ENCODE measurements around the gene NEAT1.

NEAT1 gene

DNA sequence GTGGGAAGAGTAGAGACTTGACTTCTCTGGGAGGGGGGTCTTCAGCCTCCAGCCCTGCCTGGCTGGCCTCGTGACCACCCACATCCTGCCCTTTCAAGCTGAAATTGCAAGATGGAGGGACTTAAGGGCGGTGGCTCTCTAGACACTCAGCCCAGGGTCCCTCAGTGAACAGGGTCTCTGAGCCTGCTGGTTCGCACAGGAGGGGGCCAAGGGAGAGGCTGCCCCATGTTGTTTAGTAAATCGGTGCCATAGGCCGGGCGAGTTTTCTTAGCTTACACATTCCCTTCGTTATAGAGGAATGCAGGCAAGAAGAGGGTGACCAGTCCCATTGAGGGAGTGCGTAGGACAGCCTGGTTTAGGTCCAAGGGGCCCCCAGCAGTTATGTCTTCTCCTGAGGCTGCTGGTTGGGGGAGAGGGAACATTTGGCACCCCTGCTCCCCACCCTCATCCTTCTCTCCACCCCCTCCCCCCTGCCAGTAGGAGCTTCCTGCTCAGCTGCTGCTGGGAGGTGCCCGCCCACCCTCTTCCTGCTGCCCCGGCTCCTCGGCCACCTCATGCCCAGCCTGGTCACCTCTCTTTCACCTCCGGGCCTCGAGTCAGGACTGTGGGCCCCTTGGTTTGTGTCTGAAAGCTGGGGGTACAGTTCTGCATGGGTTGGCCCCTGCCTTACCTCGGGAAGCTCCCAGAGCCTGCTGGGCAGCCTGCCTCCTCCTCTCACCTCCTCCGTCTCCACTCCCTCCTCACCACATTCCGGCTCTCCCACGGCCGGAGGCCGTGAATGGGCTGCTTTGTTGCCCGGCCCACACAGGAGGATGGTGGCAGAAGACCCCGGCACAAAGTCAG lies 32.3 kb upstream of the NEAT1 start:
- no peak for DNase-seq

DNA sequence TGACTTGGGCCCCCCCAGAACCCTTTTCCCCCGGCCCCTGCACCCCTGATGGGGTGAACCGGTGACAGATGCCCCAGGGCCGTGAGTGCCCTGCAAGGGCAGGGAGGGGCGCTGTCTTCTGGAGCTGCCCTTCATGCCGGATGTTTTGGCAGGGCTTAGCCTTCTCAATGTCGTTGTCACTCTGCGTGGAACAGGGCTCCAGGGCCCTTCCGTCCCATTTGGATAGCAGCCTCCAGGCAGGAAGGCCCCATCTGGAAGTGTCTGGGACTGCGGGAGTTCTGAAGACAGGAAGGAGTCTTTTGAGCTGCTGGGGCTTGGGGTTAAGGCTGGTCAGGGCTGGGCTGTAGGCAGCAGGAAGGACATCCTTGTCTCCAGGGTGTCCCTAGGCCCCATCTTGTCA lies 31.6 kb upstream of the NEAT1 start:
- peak; percentile 78 for DNase-seq

DNA sequence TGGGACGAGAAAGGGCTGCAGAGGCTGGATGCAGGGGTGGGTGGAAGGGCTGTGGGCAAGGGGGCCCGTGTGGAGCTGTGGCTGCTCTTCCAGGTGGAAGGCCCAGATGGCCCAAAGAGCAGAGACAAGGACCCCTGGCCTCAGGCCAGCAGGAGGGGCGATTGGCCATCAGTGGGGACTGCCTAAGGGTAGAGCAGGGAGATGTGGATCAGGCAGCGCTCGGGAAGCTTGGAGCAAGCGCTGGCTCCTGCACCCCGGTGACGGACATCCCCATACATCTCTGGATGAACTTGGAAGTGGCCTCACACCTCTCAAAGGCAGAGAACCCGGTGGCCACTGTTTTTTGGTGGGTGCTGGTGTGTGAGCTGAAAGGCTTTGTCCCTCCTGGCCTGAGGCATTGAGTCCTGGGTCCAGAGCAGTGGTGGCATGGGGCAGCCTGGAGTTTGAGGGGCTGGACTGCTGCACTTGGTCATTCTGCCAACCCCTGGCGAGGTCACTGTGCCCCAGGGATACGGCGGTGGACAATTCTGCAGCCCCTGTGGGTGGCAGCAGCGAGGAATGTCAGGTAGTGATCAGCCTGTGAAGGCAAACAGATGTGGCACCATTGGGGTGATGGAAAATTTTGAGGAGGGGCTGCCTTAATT lies 30.3 kb upstream of the NEAT1 start:
- no peak for DNase-seq

DNA sequence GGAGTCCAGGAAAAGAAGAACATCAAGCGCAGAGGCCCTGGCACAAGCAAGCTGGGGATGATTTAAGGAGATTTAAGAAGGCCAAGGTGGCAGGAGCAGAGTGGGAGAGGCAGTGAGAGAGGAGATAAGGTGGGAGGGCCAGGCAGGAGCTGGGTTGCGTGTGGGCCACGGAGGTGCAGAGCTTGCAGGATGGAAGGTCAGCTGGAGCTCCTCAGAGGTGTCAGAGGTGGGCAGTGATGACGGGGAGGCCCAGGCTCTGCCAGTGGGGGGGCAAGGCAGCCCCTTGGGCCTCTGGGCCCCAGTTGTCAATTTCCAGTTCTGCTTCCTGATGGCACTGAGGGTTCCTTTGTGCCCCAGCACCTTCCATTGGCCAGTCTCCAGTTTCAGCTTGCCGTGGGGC lies 29.7 kb upstream of the NEAT1 start:
- no peak for DNase-seq

DNA sequence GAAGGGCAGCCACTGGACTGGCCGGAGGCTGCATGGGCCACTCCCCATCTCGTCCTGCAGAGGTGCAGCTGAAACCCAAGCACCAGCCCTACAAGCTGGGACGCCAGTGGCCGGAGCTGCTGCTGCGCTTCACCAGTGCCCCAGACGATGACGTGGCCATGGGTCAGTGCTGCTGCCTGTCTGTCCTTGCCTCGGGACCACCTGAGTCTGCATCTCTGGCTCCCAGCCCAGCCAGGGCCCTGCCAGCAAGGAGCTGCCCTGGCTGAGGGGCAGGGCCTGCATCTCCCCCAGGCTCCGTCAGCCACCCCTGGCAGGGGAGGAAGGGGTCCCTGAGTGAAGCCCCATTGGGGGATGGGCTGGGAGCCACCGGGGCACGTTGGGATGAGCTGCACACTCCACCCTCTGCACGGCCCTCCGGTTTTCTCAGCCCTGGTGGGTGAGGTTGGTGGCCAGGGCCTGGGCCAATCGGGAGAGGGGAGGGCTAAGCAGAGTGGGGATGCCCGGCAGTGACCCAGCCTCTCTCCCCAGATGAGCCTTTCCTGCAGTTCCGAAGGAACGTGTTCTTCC lies 29.0 kb upstream of the NEAT1 start:
- DNase-seq = no peak

DNA sequence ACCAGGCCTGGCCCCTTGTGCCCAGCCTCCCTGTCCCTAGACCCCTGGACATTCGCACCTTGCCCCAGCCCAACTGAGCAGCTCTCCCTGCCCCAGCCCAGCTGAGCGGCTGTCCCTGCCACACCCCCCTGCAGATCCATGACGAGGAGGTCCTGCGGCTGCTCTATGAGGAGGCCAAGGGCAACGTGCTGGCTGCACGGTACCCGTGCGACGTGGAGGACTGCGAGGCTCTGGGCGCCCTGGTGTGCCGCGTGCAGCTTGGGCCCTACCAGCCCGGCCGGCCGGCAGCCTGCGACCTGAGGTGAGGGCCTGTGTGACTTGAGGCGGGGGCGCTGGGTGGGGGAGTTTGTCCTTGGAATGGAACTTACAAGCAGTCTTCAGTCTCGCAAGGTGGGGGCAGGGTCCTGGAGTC lies 28.5 kb upstream of the NEAT1 start:
- DNase-seq = no peak

DNA sequence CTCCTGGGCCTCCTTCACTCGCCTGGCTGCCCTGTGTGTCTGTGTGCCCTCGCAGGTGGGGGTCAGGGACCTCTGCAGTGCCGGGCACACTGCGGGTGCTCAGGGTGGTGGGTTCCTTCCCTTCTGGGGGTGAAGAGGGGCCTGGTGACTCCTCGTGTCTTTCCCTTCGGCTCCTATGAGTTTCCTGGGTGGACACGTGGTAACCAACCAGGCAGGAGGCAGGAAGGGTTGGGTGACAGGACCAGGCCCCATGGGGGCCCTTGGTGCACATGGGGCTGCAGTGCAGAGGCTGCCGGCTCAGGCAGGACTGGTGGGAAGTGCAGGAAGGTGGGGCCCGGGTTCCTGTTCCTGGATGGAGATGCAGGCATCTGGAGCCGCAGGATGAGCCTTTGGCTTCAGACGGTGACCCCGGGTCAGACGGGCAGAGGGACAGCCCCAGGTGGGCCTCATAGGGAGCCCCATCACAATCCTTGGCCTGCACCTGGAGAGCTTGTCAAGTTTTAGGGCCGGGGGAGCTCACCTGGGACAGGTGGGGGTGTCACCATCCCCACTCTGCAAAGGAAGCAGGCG lies 26.6 kb upstream of the NEAT1 start:
- no peak for DNase-seq

DNA sequence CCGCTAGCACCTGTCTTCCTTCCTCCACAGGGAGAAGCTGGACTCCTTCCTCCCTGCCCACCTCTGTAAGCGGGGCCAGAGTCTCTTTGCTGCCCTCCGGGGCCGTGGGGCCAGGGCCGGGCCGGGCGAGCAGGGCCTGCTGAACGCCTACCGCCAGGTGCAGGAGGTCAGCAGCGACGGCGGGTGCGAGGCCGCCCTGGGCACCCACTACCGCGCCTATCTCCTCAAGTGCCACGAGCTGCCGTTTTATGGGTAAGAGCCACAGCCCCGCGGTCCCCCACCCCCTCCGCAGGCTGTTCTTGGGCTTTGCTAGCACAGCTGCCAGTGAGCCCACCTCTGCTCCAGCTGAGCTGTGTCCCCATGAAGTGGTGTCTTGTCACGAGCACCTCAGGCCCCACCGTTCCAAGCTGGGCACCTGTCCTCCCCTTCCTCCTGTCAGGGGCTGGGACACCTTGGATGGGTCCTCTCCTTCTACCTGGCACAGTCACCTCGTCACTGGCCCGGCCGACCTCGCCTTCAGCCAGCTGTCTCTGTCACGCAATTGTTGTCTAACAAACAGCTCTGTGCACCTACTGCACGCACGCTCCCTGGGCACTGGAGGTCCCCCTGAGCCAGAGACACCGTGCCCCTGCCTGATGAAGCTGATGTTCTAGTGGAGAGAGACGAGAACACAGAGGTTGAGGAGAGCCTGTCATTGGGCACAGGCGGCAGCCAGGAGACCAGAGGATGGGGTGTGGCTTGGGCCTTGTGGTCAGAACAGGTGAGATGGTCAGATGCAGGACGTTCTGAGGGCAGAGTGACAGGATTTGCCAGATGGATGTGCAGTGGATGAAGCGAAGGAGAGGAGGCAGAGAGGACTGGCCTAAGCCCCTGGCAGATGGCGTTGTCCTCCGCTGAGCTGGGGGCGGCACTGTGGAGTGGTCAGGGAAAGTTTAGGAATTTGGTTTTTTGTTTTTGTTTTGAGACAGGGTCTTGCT lies 25.5 kb upstream of the NEAT1 start:
- DNase-seq = no peak

DNA sequence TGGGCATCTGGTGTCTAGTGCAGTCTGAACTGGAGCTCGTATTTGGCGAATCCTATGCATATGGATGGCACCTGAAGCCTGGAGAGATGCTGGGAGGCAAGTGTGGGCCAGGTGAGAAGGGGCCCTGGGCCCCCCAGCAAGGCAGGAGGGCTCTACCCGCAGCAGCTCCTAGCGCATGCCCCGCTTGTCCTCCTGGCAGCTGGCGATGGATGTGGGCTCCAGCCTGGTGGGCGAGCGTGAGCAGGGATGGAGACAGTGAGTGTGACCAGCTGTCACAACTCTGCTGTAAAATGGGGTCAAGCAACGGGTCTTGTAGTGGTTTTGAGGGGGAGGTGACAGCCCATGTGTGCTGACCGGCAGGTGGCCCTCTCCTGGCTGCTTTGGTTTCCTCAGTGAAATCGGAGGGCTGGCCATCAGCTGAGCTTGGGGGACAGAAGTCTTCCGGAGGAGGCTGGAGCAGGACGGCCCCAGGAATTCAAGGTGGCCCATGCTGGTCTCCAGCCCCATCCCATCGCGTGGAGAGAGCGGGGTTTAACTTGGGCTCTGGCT lies 24.2 kb upstream of the NEAT1 start:
- no peak for DNase-seq

DNA sequence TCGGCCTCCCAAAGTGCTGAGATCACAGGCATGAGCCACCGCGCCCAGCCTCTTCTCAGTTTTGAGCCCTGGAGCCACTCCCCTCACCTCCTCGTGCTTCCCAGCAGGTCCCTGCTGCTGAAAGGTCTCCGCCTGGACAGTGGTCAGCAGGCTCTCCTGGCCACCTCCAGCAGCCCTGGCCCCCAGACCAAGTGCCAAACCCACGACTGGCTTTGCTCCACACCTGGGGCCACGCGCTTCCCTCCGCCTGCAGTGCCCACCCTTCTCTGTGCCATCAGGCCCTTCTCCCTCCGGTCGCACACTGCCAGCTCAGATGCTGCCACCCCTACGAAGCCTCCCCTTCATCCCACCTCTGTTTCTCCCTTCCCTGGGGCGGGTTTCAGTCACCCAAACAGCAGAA lies 23.3 kb upstream of the NEAT1 start:
- no peak for DNase-seq

DNA sequence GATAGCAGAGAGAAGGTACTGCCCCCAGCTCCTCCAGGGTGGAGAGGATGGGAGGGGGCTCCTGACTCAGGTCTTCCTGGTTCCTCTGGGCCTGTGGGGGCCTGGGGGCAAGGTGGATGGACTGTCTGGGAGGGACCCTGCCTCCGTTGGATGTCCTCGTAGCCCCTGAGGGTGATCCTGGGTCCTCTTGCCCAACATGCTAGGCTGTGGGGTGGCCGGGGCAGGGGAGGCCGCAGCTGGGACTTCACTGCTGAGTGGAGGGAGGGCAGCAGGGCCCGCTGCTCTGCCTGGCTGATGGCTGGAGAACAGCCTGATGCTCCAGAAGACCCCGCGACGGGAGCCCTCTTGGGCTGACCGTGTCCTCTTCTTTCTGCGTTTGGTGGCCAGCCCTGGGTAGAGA lies 22.8 kb upstream of the NEAT1 start:
- DNase-seq = no peak

DNA sequence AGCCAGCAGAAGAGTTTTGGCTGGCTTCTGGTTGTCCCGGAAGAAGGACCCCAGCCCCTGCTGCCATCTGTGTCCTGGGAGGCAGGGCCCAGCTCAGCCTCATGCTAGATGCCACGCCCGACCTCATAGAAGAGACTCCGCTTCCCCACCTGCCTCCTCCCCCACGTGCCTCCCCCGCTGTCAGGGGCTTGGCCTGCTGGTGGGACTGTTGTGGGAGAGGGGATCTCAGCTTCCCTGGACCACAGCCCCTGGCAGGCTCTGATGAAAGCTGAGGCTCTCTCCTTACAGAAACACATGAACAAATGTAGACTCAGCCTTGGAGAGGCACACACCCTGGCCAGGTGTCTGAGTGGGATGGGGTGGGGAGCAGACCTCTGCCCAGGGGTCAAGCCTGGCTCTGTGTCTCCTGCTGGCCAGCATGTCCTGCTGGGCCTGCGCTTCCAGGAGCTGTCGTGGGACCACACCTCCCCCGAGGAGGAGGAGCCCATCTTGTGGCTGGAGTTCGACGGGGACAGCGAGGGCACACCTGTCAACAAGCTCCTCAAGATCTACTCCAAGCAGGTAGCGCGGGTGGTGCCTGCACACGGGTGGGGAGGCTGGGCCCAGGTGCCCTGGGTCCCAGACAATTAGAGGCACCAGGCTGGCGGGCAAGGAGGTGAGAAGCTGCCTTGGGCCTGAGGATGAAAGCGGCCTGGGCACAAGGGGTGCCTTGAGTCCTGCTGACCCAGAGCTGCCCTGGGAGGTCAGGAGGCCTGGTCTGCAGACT lies 22.1 kb upstream of the NEAT1 start:
- DNase-seq = no peak

DNA sequence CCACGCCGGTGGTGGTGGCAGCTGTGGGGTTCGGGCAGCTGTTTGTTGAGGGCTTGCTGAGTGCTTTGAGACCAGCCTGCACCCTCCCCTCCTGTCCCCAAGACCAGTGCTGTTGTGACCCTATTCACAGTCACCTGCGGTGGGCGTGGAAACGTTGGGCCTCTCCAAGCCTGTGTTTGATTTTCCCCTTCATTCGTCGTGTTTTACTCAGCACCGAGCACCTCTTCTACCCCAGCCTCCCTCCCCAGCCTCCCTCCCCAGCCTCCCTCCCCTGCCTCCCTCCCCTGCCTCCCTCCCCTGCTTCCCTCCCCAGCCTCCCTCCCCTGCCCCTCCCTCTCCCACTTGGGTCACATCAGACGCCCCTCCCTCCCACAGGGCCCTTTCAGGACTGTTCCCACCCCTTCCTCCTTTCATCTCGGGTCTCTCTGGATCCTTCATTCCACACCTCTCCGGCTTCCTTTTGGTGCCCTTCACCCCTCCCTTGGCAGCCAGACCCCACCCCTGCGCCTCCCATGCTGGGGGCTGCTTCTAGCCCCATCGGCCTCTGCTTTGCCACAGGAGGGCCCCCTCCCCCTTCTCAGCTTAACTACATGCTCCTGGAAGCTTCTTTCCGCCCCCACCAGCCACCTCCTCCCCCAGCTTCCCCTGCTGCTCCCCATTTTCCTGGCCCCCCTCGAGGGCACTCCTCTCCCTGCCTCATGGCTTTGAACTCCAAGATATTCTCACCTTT lies 21.4 kb upstream of the NEAT1 start:
- DNase-seq = no peak

DNA sequence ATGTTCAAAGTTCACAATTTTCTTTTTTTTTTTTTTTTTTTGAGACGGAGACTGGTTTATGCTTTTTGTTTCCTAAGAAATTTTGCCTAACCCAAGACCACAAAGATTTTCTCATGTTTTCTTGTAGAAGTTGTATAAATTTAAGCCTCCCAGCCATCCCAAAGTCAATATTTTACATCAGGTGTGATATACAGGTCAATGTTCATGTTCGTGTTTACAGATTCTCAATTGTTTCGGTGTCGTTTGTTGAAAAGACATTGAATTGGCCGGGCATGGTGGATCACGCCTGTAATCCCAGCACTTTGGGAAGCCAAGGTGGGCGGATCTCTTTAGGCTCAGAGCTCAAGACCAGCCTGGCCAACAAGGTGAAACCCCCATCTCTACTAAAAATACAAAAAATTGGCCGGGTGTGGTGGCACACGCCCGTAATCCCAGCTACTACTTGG lies 20.8 kb upstream of the NEAT1 start:
- no peak for DNase-seq

DNA sequence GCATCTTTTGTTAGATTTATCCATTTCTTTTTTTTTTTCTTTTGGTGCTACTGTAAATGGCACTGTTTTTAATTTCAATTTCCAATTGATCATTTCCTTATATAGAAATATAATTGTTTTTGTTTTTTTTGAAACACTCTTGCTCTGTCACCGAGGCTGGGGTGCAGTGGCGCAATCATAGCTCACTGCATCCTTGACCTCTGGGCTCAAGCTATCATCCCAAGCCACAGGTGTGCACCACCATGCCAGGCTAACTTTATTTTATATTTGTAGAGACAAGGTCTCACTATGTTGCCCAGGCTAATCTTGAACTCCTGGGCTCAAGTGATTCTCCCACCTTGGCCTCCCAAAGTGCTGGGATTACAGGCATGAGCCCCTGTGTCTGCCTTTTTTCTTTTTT lies 19.8 kb upstream of the NEAT1 start:
- DNase-seq = no peak

DNA sequence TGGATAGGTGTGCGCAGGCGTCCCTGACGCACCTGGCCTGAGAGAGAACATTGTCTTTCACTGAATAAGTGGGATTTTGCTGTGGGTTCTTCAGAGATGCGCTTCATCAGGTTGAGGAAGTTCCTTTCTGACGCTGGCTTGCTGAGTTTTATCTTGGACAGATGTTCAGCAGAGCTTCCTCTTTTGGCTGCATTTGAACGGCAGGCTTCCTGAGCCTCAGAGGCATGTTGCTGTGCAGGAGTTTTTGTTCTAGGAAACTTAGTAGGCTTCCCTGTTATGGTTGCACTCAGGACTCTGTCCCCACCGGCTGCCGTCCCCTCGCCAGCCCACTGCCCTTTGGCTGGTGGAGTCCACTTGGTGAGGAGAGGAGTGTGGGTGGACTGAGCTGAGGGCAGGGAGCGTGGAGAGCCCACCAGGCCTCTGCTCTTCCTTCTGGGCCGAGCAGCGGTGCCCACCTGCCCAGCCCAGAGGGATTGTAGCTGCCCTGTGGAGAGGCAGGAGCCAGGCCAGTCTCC lies 18.9 kb upstream of the NEAT1 start:
- no peak for DNase-seq

DNA sequence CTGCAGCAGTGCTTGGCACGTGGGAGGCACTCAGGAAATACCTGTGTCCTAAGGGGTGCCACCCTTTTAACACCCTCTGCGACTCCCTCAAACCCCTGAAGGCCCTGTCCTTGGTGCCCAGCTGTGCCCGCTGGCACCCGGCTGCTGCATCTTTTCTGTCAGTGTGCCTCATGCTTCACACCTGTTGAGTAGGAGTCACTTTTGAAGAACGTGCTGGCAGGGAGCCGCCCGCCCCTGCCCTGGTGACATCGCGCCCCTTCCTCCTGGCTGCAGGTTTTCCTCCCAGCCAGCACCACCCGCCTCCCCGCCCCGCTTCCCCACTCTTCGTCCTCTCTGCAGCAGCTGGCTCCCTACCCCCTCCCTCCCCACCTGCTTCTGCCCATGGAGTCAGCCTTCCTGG lies 18.4 kb upstream of the NEAT1 start:
- no peak for DNase-seq

DNA sequence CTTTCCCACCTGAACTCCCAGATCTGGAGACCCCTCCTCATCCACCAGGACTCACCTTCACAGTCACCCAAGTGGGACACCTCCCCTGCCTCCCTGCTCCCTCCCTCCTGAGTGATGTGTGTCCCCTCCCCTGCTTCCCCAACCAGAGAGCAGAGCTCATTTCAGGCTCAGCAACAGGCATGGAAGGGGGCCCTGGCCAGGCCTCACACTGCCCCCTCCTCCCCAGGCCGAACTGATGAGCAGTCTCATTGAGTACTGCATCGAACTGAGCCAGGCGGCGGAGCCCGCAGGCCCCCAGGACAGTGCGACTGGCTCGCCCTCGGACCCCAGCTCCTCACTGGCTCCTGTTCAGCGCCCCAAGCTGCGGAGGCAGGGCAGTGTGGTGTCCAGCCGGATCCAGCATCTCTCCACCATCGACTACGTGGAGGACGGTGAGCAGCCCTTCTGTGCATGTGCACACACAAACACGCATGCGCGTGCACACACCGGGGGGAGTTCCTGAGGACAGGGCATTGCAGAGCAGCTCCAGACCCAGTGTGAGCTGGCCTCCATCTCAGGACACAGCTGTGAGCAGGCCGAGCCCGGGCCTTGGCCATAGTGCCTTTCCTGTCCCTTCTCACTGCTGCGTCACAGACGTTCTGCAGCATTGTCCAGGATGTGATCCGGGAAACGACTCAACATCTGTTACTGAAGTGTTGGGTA lies 17.8 kb upstream of the NEAT1 start:
- DNase-seq = no peak

DNA sequence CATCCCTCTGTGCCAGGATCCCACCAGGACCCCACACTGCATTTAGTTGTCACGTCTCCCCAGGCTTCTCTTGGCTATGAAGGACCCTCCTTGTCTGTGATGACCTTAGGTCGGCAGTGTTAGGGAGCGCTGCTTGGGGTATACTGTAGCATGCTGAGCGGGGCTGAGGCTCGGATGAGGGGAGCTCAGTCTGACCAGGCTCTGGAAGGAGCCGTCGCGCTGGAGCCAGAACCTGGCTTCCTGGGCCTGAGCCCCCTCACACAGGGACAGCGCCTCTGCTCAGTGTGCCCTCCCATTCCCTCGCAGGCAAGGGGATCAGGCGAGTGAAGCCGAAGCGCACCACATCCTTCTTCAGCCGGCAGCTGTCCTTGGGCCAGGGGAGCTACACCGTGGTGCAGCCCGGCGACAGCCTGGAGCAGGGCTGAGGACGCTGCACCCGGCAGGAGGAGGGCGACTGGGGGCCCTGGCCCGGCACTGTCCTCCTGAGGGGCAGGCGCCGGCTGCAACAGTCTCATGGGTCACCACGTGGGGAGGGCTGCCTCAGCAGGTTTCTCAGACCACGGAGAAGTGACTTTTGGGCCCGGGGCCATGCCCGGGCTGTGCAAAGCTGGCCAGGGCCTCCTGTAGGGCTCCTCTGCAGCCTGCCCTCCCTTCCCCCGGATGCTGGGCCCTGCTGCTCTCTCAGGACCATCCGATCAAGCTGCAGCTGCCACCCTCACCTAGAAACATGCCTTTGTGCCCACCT lies 11.5 kb upstream of the NEAT1 start:
- DNase-seq = peak; percentile 10
